GM19193 (cell line): ENCODE results near the gene GAL3ST2.

Source experiments
- POLR2A ChIP-seq: IDR thresholded peaks from 4 replicates; pipeline ENCODE4 v1.6.1; 2011; ENCODE audit not compliant: insufficient read depth, insufficient read length; ENCODE audit errors: extremely low read depth

GAL3ST2 gene

GRCh38 chr2:241804326-241805229, 28.0 kb downstream of the GAL3ST2 start:
- TF ChIP-seq POLR2A, result no peak

GRCh38 chr2:241808051-241808720, 31.6 kb downstream of the GAL3ST2 start:
- no peak for TF ChIP-seq POLR2A

GRCh38 chr2:241808721-241809382, 32.2 kb downstream of the GAL3ST2 start, which contains the start of gene NEU4:
NEU4 (plus strand) TSS chr2:241809193; CDS start chr2:241814485, 5,292 bp downstream.
- TF ChIP-seq POLR2A, result no peak

GRCh38 chr2:241809383-241810306, 33.0 kb downstream of the GAL3ST2 start:
- no peak for TF ChIP-seq POLR2A

- TF ChIP-seq POLR2A, result no peak
These were observed 33.9 kb downstream of the GAL3ST2 start for GRCh38 chr2:241810307-241811200.

GRCh38 chr2:241811201-241811951, 34.8 kb downstream of the GAL3ST2 start:
- no peak for TF ChIP-seq POLR2A

GRCh38 chr2:241811952-241812729, 35.5 kb downstream of the GAL3ST2 start:
- TF ChIP-seq POLR2A, result no peak

GRCh38 chr2:241812730-241813643, 36.4 kb downstream of the GAL3ST2 start:
- no peak for TF ChIP-seq POLR2A

- no peak for TF ChIP-seq POLR2A
These were observed 37.2 kb downstream of the GAL3ST2 start for GRCh38 chr2:241813644-241814392.

GRCh38 chr2:241814393-241814642, 37.7 kb downstream of the GAL3ST2 start:
- TF ChIP-seq POLR2A, result no peak
